ENCODE measurements around the gene AMN.
"Not testable (repeated sequence)": the region's sequence is repeated elsewhere in the genome, so short reads cannot be mapped to it uniquely, and the experiment has no call there.

DNA sequence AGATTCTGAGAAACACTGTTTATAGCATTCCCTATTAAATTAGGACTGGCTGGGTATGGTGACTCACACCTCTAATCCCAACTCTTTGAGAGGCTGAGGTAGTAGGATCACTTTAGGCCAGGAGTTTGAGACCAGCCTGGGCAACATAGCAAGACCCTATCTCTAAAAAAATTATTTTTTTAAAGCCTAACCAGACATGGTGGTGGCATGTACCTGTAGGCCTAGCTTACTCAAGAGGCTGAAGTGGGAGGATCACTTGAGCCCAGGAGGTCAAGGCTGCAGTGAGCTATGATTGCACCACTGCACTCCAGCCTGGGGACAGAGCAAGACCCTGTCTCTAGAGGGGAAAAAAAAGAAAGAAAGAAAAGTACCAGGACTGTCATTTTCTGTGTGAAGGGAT lies 25.7 kb upstream of the AMN start:
- TF ChIP-seq, protein P1, sequence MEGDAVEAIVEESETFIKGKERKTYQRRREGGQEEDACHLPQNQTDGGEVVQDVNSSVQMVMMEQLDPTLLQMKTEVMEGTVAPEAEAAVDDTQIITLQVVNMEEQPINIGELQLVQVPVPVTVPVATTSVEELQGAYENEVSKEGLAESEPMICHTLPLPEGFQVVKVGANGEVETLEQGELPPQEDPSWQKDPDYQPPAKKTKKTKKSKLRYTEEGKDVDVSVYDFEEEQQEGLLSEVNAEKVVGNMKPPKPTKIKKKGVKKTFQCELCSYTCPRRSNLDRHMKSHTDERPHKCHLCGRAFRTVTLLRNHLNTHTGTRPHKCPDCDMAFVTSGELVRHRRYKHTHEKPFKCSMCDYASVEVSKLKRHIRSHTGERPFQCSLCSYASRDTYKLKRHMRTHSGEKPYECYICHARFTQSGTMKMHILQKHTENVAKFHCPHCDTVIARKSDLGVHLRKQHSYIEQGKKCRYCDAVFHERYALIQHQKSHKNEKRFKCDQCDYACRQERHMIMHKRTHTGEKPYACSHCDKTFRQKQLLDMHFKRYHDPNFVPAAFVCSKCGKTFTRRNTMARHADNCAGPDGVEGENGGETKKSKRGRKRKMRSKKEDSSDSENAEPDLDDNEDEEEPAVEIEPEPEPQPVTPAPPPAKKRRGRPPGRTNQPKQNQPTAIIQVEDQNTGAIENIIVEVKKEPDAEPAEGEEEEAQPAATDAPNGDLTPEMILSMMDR (conservative IDR thresholded peaks at IDR 0.05; ENCODE audit: low read depth, low read length) = not testable (repeated sequence)
- TF ChIP-seq EZH2 (IDR thresholded peaks at IDR 0.05; ENCODE audit: borderline replicate concordance, low read depth, low read length, poor library complexity, severe bottlenecking) = not testable (repeated sequence)

All from A673 (cell line).